ENCODE results near the gene CREG1.
"Not testable (repeated sequence)": the region's sequence is repeated elsewhere in the genome, so short reads cannot be mapped to it uniquely, and the experiment has no call there.

Gene CREG1

GRCh38 chr1:167564612-167565270, 11.2 kb upstream of the CREG1 start:
- in situ Hi-C loops (cut with MboI; ENCODE audit: low sequenced_read_pairs) = no loop called here

- in situ Hi-C loops (cut with MboI; ENCODE audit: low sequenced_read_pairs) = no loop called here
Measured at GRCh38 chr1:167563579-167564246, 10.2 kb upstream of the CREG1 start.

GRCh38 chr1:167562702-167563101, 9.1 kb upstream of the CREG1 start:
- in situ Hi-C loops (cut with MboI; ENCODE audit: low sequenced_read_pairs) = no loop called here

- in situ Hi-C loops (cut with MboI; ENCODE audit: low sequenced_read_pairs) = no loop called here
Measured at GRCh38 chr1:167561753-167562152, 8.2 kb upstream of the CREG1 start.

GRCh38 chr1:167555971-167556714, 2.6 kb upstream of the CREG1 start:
- in situ Hi-C loops (cut with MboI; ENCODE audit: low sequenced_read_pairs) = no loop called here

GRCh38 chr1:167555072-167555471, 1.5 kb upstream of the CREG1 start:
- in situ Hi-C loops (cut with MboI; ENCODE audit: low sequenced_read_pairs) = not testable (repeated sequence)

GRCh38 chr1:167554028-167554779, 642 bp upstream of the CREG1 start:
- in situ Hi-C loops (cut with MboI; ENCODE audit: low sequenced_read_pairs) = no loop called here

GRCh38 chr1:167551362-167551761, 2.2 kb downstream of the CREG1 start:
- in situ Hi-C loops (cut with MboI; ENCODE audit: low sequenced_read_pairs) = no loop called here

- in situ Hi-C loops (cut with MboI; ENCODE audit: low sequenced_read_pairs) = no loop called here
Measured at GRCh38 chr1:167548059-167548932, 5.3 kb downstream of the CREG1 start.

- in situ Hi-C loops (cut with MboI; ENCODE audit: low sequenced_read_pairs) = no loop called here
Measured at GRCh38 chr1:167546935-167547334, 6.6 kb downstream of the CREG1 start.

GRCh38 chr1:167545349-167545748, 8.2 kb downstream of the CREG1 start:
- in situ Hi-C loops (cut with MboI; ENCODE audit: low sequenced_read_pairs) = no loop called here

- in situ Hi-C loops (cut with MboI; ENCODE audit: low sequenced_read_pairs) = no loop called here
Measured at GRCh38 chr1:167544447-167545093, 9.0 kb downstream of the CREG1 start.

GRCh38 chr1:167543199-167543990, 10.2 kb downstream of the CREG1 start:
- in situ Hi-C loops (cut with MboI; ENCODE audit: low sequenced_read_pairs) = no loop called here

- in situ Hi-C loops (cut with MboI; ENCODE audit: low sequenced_read_pairs) = no loop called here
Measured at GRCh38 chr1:167542109-167543032, 11.2 kb downstream of the CREG1 start.

- in situ Hi-C loops (cut with MboI; ENCODE audit: low sequenced_read_pairs) = no loop called here
Measured at GRCh38 chr1:167541610-167542009, 12.0 kb downstream of the CREG1 start.

- in situ Hi-C loops (cut with MboI; ENCODE audit: low sequenced_read_pairs) = no loop called here
Measured at GRCh38 chr1:167541003-167541402, 12.6 kb downstream of the CREG1 start.

GRCh38 chr1:167538657-167539056, 14.9 kb downstream of the CREG1 start:
- in situ Hi-C loops (cut with MboI; ENCODE audit: low sequenced_read_pairs) = no loop called here

- in situ Hi-C loops (cut with MboI; ENCODE audit: low sequenced_read_pairs) = no loop called here
Measured at GRCh38 chr1:167533851-167534300, 19.7 kb downstream of the CREG1 start.

All from hTERT RPE-1 (cell line).